DMS 273 (cell line): ENCODE results near the gene MESD.

ENCODE experiments used
- DNase-seq: peaks from one replicate; lab custom pipeline; 2025; ENCODE audit not compliant: unreplicated experiment; lab: John Stamatoyannopoulos, UW

Gene MESD

GRCh38 chr15:80940331-80940730 lies 49.3 kb downstream of the MESD start:
- no peak for DNase-seq

DNA sequence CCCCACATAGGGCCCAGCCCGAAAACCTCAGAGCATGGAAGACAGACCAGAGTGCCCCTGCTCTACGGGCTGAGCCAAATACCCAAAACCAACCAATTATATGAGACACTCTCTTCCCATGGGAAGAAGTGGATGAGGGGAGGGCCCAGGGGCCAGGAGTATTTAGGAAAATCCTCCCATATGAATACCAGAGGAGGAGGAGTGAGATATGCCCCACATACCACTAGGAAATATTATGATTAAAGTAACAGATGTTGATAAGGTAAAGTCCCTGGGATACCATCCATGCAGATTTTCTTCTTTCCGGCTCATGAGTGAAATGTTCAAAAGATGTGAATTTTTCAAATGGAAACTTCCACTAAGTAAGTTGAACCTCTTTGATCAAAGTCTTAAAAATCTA lies 50.4 kb downstream of the MESD start:
- DNase-seq = no peak

DNA sequence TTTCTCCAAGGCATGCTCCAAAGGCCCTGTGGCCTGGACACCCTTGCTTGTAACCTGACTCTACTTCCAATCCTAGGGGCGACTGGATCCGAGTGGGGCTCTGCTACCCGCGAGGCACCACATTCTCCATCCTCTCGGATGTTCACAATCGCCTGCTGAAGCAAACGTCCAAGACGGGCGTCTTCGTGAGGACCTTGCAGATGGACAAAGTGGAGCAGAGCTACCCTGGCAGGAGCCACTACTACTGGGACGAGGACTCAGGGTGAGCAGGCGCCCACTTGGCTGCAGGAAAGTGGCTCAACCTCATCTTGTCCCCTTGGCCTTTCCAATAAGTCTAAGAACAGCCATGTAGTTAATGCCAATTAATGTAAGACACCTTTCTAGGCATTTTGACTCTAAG lies 51.9 kb downstream of the MESD start:
- no peak for DNase-seq

- DNase-seq = no peak
These were observed 53.1 kb downstream of the MESD start for GRCh38 chr15:80936288-80937078.

- DNase-seq = no peak
These were observed 54.8 kb downstream of the MESD start for GRCh38 chr15:80934761-80935221.

DNA sequence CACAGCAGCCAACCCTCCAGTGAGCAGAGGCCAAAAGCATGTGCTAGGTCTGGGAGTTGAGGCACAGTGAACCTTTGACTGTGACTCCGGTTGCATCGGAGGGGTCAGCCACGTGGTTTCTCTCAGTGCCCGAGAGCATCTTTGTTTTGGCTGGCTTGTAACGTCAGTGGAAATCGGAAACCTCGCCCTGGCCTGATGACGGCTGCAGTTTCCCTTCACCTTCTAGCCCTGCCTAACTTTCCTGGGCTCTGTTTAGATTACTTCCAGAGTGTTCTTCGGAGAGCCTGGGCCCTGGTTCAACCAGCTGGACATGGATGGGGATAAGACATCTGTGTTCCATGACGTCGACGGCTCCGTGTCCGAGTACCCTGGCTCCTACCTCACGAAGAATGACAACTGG lies 56.6 kb downstream of the MESD start:
- DNase-seq = no peak

GRCh38 chr15:80932513-80932815 lies 57.2 kb downstream of the MESD start:
- no peak for DNase-seq

DNA sequence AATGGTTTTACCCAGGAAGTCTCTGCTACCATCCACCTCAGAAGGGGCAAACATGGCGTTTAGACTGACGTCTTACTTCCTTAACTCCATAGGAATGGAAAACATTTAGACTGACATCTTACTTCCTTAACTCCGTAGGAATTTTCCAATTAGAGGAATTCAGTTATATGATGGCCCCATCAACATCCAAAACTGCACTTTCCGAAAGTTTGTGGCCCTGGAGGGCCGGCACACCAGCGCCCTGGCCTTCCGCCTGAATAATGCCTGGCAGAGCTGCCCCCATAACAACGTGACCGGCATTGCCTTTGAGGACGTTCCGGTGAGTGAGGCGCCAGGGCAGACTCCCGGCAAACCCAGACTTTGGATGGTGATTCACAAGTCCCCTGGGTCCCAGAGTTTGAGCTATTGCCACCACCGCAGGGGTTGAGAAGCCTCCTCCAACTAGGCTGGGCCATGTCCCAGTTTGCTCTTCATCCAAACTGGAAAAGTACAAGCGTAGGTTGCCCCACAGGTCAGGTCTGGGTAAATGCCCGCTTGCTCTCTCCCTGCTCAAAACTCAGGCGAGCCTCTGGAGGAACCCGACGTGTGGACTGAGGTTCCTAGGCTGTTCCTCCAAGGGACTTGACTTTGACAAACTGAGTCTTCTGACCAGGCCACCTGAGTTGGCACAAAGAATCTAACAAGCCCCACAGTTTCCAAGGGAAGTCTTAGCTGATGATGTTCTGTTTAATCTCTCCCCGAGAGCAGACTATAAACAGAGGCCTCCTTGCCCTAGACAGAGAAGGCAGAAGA lies 57.7 kb downstream of the MESD start:
- no peak for DNase-seq

DNA sequence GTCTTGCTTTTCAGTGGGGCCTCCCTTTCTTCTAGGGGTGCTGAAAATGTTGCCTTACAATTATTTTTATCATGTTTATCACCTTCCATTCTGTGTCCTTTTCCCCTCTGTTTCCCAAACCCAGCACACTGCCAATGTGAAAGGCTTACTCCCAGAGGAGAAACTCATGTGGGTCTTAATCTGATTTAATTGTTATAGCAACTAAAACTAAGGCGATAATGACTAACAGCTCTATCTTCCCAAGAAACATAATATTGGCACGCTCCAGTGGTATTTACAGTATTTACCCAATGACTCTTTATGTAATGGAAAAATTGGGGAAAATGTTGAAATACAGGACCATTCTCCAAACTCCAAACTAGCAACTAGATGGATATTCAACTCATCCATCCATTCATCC lies 58.4 kb downstream of the MESD start:
- no peak for DNase-seq

DNA sequence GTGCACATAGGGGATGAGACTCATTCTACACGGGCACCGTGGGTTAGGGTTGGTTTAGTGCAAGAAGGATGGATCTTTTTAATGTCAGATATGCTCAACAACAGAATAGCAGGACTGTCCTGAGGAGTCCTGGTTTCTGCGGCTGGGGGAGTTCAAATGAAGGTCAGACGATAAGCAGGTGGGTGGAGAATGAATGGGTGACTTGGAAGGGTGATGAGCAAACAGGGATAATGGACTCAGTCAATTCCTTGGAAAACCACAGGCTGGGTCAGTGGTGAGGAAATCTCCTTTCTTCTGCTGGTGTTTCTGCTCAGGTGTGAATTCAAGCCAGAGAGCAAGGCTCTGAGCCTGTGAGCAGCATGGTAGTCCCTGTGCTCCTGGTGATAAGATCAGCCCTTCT lies 59.9 kb downstream of the MESD start:
- DNase-seq = no peak

DNA sequence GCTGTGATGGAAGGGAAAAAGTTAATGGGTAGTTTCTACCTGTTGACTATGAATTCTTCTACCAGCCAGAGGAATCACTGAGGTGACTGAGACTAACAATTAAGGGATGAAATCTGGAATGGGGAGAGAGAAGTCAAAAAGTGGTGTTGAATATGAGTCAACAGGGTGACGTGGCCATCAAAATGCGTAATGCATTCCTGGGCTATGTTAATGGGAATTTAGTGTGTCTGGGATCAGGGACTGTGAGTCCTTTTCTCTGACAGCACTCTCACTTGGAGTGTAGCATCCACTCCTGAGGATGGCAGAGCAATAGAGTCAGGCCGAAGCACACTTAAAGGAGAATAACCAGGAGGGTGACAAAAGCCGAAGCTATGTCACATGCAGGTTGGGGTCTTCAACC lies 60.4 kb downstream of the MESD start:
- DNase-seq = no peak

DNA sequence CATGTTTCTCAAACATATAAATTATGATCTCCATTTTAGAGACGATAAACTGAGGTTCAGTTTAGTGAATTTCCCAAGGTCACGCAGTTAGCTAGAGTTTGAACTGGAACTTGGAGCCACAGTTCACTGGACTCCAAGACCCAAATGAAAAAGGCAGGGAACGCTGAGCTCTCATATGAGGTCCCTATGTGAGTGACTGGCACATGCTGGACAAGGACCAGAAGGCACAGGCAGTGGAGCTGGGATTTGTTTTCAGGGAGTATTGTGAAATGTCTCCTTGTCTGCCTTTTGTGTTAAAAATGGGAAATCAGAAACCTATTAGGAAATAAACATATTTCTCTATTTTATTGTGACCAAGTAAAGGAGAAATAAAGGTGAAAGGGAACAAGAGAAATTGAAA lies 63.5 kb downstream of the MESD start:
- DNase-seq = peak; percentile 32

DNA sequence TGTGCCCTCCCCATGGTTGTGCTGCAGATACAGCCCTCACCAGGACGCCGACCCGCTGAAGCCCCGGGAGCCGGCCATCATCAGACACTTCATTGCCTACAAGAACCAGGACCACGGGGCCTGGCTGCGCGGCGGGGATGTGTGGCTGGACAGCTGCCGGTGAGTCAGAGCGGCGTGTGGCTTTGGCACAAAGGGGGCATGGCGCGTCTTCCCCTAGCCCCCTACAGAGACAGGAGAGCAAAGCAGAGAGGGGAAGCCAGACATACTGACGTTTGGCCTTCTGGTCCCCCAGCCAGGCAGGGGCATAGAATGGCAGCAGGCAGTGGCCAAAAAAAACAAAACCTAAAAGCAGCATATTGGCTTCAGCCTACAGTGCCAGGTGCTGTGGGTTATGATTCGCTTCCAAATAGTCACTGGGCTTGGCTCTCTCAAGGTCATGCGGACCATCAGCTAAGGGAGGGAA lies 64.0 kb downstream of the MESD start:
- peak; percentile 78 for DNase-seq

- DNase-seq = no peak
These were observed 65.3 kb downstream of the MESD start for GRCh38 chr15:80924278-80924677.

- no peak for DNase-seq
These were observed 66.0 kb downstream of the MESD start for GRCh38 chr15:80923668-80924067.

GRCh38 chr15:80921736-80922410 lies 67.7 kb downstream of the MESD start:
- no peak for DNase-seq

DNA sequence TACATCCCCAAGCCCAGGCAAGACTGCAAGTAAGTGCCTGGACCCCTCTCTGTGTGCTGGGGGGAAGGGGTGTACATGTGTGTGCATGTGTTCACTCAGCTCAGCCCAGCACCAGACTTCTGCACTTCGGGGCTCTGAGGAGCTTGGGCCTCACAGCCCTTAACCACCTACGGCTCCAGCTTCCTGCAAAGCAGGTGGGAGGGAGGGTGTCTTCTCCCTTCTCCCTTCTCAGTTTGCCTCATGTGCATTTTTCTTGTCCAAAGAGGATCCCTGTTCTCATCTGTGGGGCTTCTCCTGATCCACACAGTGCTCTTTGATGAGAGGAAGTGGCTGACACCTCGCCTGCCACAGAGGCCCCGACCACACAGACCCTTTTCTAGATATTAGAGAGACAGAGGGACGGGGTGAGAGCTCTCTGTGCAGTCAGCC lies 69.3 kb downstream of the MESD start:
- DNase-seq = no peak

GRCh38 chr15:80918196-80918783 lies 71.3 kb downstream of the MESD start:
- DNase-seq = no peak

DNA sequence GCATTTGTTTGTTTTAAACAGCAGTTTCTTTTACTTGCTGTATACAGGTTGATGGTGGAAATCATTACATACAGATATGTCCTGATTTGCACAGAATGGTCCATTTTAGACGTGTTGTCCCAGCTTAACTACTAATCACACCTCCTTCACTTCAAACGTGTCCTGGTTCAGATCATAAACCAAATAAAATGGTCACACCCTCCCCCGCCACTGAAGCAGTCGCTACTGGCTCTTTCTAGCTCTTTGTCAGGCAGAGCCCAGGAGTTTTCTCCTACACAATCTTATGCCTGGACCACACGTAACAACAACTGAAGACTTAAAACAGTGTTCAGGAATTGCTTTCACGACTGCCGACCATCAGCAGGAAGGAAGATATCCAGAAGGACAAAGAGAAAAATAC lies 73.6 kb downstream of the MESD start:
- DNase-seq = no peak

- peak; percentile 15 for DNase-seq
These were observed 74.1 kb downstream of the MESD start for GRCh38 chr15:80915472-80915871.

GRCh38 chr15:80913541-80913940 lies 76.1 kb downstream of the MESD start:
- no peak for DNase-seq
